Prostate gland (tissue), 2 donors: ENCODE results near the gene STAT1.

ENCODE experiments used
- POLR2A ChIP-seq: fragments of 450-650 bp; IDR thresholded peaks from one replicate; pipeline ENCODE4 v1.6.1; 2016; ENCODE audit warnings: antibody characterized with exemption, mild to moderate bottlenecking
- POLR2AphosphoS5 ChIP-seq: sonication (generic); formaldehyde crosslinking; IDR thresholded peaks from one replicate; pipeline ENCODE4 v1.6.1; 2017; ENCODE audit warnings: antibody characterized with exemption
- TF ChIP-seq, protein P1 (sequence below), 4 experiments: fragments of 200-600 bp in 2 of 4; fragments of 450-650 bp in 2 of 4; sonication (generic) in 2 of 4; IDR thresholded peaks; 1 replicate in 3 of 4; 2 replicates in 1 of 4; pipeline ENCODE4 v1.5.1; 2016 to 2019; ENCODE audit warnings: antibody characterized with exemption in 4 of 4, mild to moderate bottlenecking in 2 of 4, moderate library complexity in 2 of 4

DNA sequence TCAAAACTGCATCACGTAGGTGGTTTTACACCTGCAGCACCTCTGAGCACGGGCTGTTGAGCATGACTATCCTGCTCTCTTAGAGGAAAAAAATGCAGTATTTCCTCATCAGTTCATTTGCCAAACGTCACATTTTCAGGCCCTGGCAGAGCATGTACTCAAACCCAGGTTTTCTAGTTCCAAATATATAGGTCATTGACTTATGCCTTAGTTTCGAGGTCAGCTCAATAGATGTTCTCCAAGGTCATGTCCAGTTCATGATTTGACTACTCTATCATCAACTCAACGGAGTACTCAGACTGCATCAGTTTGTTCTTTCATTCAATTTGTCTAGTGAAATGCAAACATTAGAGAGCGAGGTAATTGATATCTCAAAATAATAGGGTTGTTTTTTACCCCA lies 39.3 kb upstream of the STAT1 start:
- TF ChIP-seq, protein P1, sequence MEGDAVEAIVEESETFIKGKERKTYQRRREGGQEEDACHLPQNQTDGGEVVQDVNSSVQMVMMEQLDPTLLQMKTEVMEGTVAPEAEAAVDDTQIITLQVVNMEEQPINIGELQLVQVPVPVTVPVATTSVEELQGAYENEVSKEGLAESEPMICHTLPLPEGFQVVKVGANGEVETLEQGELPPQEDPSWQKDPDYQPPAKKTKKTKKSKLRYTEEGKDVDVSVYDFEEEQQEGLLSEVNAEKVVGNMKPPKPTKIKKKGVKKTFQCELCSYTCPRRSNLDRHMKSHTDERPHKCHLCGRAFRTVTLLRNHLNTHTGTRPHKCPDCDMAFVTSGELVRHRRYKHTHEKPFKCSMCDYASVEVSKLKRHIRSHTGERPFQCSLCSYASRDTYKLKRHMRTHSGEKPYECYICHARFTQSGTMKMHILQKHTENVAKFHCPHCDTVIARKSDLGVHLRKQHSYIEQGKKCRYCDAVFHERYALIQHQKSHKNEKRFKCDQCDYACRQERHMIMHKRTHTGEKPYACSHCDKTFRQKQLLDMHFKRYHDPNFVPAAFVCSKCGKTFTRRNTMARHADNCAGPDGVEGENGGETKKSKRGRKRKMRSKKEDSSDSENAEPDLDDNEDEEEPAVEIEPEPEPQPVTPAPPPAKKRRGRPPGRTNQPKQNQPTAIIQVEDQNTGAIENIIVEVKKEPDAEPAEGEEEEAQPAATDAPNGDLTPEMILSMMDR (IDR thresholded peaks at IDR 0.05): no peak
- TF ChIP-seq POLR2AphosphoS5 (no peak), POLR2A (no peak)
